GM18867 (cell line): ENCODE measurements around the gene COQ8B.

Experiments used
- ATAC-seq: cut with Tn5 transposase; IDR thresholded peaks from one replicate; pipeline ENCODE4 v1.9.1; 2021; ENCODE audit warnings: mild to moderate bottlenecking, moderate library complexity; ENCODE audit not compliant: unreplicated experiment

The COQ8B gene

DNA sequence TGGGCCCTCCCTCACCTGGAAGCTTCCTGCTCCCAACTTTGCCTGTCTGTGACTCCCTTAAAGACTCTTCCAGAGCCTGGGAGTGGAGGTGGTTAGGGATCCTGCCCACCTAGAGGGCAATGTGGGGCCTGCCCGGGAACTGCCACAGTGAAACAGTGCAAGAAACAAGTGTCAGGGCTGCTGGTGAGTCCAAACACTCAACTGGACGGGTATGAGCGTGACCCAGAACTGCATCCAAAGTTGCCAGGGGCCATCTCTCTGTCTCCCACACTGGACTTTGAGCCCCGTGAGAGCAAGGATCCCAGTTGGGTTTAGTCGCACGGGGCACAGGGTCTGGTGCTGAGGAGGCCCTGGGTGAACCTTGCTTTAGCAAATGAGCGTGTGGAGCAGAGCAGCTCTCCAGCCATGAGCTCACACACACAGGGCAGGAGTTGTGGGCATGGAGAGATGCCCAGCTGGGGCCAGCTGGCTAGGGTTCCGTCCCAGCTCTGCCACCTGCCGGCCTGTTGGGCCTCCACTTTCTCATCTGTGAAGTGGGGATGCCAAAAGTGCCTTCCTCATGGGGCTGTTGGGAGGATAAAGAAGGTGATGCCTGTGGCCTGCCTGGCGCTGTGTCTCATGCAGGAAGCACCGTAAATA, 23.4 kb downstream of the COQ8B start:
- ATAC-seq, result no peak

DNA sequence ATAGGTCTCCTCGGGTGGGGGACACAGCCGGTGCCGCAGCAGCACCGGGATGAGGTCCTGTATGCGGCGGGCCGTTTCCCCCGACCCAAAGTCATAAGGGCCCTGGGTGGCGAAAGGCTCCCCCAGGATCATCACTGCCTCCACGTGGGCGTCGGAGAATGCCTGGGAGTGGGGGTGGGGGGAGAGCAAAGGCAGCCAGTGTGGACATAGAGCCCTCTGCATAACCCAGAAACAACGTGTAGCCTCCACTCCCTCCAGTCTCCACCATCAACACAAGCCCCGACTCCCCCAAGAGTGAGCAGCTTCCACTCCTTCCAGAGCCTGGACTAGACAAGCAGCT, 24.5 kb downstream of the COQ8B start:
- ATAC-seq, result no peak

DNA sequence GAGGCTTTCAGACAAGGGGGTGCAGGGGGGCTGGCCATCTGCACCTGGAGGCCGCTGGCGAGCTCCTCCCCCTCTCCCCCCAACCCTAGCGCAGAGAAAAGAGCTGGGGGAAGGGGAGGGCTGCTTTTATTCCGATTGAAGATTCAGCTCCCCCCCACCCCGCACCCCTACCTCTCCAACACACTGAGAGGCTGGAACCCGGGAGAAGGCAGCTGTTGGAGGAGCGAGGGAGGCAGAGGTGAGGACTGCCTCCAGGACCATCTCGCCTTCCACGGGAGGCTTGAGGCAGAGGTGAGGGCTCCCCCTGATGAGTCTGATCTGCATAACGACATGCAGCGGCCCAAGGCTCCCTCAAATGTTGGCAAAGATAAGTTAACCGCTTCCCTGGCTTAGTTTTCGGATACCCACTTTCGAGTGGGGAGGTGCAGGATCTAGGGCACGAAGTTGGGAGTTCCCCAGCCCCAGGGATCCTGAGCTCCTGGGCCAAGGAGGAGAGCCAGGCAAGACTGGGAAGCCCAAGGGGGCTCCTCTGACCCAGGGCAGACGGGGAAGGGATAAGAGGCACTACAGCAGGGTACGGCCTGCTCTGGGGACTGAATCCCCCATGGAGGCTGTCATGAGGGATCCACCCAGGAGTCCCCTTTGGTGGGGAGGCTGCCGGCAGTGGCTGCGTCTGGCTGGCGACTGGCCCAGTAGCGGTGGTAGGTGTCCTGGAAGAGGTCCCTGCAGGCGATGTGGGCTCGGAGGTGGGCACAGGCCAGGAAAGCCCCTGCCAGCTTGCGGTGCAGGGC, 25.1 kb downstream of the COQ8B start:
- ATAC-seq, result no peak

GRCh38 chr19:40690693-40691420, 25.8 kb downstream of the COQ8B start:
- peak; percentile 54 for ATAC-seq

GRCh38 chr19:40690050-40690692, 26.5 kb downstream of the COQ8B start, which contains the start of gene NUMBL:
TSS of gene NUMBL (minus strand) at chr19:40690651. CDS start at chr19:40690483, 168 bp downstream.
- ATAC-seq, result no peak

DNA sequence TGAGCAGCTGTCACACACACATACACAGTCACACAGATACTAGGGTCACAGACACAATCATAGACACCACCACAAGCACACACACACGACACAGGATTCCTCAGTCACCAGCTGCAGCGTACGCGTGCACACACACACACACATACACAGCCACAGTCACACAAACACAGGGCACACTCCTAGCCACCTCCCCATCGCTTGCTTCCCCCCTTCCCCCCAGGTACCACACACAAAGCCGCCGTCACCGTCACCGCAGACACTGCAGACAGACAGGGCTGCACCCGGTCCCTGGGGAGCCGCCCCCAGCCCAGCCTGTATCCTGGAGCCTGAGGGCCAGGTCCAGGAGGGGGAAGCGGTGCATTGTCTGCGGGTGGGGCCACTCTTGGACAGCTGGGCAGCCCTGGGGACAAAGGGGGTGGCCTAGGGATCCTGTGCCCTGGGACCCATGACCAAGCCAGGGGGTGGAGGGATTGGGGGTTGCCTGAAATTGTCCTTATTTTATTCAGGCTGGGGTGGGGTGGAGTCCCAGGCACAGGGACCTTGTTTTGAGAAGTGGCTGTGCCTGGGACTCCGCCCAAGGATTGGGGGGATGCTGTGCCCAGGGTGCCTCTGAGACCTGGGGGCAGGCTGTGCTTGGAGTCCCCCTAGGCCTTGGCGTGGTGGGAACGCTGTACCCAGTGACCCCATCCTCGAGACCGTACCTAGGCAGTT, 27.2 kb downstream of the COQ8B start:
- no peak for ATAC-seq

- no peak for ATAC-seq
These were observed 27.7 kb downstream of the COQ8B start for GRCh38 chr19:40688987-40689338.

DNA sequence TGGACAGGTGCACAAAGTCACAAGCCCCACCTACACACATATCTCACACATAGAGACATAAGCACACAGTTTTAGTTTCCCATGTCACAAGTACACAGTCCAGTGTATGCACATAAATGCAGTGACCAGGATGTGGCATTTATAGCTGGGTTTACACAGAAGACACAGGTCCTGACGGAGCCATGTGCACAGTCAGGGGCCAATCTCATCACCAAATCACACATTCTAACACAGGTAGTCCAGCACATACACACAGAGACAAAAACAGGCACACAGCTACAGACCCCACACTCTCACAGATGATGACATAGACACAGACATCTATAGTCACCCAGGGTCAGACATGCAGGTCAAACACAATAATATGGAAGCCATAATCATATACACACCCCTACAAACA, 28.4 kb downstream of the COQ8B start:
- no peak for ATAC-seq

GRCh38 chr19:40687525-40688016, 29.1 kb downstream of the COQ8B start:
- ATAC-seq, result peak; percentile 40

DNA sequence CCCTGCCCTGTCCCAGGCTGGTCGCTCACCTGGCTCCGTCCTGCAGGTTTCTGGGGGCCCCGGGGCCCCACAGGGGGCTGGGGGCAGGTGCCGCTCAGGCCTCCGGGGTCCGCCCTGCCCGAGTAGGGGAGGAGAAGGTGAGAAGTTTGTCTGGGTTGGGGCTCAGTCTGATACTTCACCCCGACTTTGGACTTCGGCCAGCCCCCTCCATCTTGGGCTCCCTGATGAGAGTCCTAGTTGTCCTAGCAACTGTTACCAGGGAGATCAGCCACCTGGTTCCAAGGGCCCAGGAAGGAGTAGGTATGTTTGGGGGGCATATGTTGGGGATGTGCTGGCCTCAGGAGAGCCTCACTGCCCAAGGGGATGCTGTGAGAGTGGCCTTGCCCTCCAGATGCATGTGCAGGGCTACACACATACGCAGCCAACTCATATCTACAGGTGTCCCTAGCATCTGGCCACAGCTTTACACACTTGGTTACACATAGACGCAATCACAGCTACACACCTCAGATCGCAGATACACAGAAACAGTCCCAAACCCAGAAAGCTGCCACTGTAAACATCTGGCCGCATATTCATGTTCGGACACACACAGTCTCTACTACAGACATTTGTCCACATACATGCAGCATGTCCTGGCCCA, 29.7 kb downstream of the COQ8B start:
- ATAC-seq, result no peak

DNA sequence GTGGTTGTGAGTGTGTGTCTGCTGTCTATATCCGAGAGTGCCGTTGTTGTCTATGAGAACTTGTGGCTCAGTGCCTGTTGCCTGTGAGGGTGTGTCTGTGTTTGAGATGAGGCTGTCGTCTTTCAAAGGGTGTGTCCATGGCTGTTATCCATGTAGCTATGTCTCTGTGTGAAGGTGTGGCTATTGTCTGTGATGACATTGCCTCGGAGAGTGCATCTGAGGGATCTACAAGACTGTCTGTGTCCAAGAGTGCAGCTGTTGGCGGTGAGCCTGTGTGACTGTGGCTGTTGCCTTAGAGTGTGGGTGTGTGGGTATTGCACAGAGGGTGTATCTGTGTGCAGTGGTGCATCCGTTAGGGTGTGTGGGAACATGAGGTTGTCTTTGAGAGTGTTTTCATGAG, 31.1 kb downstream of the COQ8B start:
- no peak for ATAC-seq

- ATAC-seq, result no peak
These were observed 31.6 kb downstream of the COQ8B start for GRCh38 chr19:40685016-40685526.

- ATAC-seq, result no peak
These were observed 32.4 kb downstream of the COQ8B start for GRCh38 chr19:40684280-40684679.

GRCh38 chr19:40683437-40683836, 33.2 kb downstream of the COQ8B start:
- ATAC-seq, result no peak

DNA sequence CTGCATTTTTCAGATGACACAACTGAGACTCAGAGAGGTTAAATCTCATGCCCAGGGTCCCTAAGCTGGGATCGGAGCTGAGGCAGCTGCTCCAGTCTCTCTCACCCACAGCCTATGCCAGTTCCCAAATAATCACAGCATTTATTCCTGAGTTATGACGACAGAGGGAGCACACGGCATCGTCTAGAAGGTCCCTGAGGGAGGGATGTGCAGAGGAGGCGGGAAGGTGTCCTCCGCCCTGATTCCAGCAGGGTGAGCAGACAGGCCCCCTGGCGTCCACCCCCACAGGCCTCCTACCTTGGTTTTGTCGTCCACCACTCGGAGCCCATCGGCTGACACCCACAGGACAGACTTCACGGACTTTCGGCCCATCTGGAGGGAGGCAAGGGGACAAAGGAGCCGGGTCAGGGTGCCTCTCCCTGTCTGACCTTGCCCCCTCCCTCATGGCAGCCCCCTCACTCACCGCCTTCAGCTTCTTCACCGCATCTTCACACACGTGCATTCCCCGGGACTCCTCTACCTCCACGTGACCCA, 34.2 kb downstream of the COQ8B start:
- no peak for ATAC-seq

- ATAC-seq, result no peak
These were observed 35.6 kb downstream of the COQ8B start for GRCh38 chr19:40681039-40681438.

DNA sequence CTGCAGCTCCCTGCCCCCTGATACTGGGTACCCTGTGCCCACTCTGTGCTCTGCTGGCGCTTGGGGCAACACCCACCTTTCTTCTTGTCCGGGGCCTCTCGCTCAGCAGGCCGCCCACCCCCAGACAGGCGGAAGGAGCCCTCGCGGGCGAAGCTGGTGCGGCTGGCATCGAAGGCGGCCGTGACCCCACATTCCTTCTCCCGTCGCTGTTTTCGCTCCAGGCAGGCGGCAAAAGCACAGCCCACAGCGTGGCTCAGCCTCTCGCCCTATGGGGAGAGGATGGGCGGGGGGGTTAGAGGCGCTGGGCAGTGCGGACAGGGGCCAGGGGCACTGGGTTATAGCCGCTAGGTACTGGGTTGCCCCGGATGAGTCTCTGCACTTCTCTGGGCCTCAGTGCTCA, 39.5 kb downstream of the COQ8B start:
- ATAC-seq, result no peak

DNA sequence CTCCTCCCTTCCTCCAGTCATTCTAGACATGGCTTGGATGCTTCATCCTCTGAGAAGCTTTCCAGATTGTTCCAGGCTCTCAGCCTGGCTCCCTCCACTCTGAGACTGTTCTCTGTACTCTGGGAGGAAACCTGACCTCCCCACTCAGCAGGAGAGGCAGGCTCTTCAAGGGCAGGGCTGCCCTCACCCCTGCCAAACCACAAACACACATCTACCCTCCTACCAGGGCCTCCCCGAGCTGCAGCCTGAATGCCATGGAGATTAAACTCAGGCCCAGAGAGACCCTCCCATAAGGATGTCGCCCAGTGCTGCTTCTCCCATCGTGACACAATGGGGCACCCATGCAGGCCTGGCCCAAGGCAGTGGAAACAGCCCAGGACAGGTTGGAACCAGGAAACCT, 42.4 kb downstream of the COQ8B start:
- ATAC-seq, result no peak

DNA sequence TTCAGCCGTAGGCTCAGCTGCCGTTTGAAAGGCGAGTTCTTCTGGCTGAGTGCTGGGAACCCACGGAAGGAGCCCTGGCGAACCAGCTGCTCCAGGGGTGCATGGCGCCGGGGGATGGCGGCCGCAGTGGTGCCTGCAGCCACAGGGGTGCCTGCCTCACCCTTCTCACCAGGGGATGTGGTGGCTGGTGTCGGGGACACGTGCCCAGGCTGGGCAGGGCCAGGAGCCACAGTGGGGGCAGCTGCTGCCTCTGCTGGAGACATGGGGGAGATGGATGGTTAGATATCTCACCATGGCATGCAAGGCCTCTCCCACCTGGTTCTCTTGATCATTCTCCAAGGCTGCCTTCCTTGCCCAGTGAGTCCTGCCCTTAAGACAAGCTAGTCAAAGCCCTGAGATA, 43.3 kb downstream of the COQ8B start:
- ATAC-seq, result no peak
